Smooth muscle cell of the brain vasculature (primary cell): ENCODE results near the gene MOGAT3.

Source experiments
- DNase-seq: peaks from one replicate; pipeline ENCODE4 v3.0.0-alpha.2; 2012; ENCODE audit warnings: low read depth, low spot score

Gene MOGAT3

DNA sequence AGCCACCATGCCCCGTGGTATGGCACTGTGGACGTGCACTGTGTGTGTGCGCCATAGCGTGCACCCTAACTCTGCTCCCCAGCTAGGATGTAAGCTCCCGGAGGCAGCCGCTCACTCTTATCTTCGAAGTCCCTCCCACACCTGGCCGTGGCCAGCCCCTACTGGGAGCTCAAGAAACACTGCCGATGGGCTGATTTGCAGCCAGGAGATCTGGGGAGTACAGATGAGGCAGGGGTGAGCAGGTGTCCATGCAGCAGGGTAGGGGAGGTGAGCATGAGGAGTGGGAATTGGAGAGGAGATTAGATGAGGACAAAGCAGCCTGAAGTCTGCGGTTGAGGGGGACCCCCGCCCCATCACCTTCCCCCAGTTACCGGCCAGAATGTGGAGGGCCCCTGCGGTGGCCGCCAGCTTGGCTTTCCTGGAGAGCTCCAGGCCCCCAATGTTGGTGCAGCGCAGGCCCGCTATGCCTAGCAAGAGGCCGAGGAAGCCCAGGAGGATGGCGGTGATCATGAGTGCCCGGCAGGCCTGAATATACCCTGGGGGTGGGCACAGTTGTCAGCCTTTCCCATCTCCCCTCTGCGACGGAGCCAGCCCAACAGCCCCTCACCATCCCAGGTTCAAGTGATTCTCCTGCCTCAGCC is 33.2 kb upstream of the MOGAT3 start:
- DNase-seq = no peak

DNA sequence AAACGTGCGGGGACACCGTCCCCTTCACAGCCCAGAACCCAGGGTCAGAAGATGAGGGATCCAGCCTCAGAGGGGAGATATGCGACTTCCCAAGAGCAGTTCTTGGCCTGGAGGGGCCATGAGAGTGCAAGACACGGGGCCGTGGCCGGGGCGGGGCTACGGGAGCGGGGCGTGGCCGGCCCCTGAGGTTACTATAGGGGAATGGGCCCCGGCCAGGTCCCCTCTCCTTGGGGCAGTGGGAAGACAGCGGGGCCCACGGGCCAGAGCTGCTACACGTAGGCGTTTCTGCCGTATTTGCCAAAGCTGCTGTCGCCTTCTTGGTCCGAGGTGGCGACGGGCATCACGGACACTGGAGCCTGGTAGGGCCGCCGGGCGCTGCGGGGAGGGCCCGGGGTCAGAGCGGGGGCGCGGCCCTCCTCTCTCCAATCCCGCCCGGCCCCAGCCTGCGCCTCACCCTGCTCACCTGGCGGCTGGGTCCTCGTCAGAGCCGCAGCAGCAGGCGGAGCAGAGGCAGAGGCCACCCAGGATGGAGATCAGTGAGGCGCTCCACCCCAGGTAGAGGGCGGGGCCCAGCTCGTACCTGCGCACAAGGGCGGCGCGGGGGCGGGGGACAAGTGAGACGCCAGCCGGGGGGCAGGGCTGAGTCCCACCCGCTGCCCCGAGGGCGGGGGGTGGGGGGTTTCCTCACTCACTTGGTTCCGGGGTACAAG is 31.5 kb upstream of the MOGAT3 start:
- no peak for DNase-seq

- no peak for DNase-seq
These were observed 30.8 kb upstream of the MOGAT3 start for GRCh38 chr7:101231644-101232043.

- DNase-seq = no peak
These were observed 25.9 kb upstream of the MOGAT3 start for GRCh38 chr7:101226721-101227120.

DNA sequence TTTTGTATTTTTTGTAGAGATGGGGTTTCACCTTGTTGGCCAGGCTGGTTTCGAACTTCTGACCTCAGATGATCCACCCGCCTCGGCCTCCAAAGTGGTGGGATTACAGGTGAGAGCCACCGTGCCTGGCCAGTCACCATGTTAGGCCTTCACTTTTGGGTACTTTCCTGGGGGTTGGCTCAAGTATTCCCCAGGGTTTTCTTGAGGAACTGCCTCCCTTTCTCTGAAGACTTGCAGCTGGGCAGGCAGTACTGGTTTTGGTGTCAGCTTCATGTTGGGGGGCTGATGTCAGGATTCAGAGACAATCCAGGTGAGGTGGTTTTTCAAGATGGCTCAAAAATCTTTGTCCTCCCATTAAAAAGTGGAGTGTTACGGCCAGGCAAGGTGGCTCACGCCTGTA is 24.8 kb upstream of the MOGAT3 start:
- no peak for DNase-seq

GRCh38 chr7:101223528-101223927 is 22.7 kb upstream of the MOGAT3 start:
- no peak for DNase-seq

GRCh38 chr7:101222275-101222830 is 21.5 kb upstream of the MOGAT3 start:
- no peak for DNase-seq

GRCh38 chr7:101220295-101220694 is 19.5 kb upstream of the MOGAT3 start:
- DNase-seq = no peak

DNA sequence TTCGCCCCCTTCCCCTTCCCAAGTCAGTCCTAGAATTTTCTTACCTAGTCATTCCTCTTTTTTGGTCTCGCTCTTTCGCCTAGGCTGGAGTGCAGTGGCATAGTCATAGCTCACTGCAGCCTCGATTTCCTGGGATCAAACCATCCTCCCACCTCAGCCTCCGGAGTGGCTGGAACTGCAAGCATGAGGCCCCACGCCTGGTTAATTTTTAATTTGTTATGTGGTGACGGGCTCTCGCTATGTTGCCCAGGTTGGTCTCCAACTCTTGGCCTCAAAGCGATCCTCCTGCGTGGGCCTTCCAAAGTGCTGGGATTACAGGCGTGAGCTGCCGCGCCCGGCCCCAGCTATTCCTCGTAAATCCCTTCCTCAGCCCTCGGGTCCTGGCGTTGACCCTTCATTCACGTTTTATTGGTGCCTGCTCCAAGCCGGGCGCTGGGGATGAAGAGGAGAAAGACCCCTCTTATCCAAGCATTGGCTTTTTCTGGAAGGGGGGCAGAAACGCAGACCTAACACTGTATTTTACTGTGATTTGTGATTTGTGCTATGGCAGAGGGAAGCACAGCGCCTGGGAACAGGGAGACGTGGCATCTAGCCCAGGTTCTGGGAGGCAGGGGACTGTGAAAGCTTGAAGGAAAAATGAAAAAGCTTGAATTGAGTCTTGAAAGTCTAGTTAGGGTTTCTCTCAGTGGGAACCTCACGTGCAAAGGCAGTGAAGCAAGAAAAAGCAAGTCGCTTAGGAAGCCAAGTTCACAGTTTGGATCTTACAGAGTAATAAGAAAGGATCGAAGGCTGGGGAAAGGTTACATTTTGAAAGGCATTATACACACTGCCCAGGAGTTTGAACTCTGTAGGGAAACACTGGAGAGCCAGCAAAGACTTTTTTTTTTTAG is 17.6 kb upstream of the MOGAT3 start:
- DNase-seq = no peak

DNA sequence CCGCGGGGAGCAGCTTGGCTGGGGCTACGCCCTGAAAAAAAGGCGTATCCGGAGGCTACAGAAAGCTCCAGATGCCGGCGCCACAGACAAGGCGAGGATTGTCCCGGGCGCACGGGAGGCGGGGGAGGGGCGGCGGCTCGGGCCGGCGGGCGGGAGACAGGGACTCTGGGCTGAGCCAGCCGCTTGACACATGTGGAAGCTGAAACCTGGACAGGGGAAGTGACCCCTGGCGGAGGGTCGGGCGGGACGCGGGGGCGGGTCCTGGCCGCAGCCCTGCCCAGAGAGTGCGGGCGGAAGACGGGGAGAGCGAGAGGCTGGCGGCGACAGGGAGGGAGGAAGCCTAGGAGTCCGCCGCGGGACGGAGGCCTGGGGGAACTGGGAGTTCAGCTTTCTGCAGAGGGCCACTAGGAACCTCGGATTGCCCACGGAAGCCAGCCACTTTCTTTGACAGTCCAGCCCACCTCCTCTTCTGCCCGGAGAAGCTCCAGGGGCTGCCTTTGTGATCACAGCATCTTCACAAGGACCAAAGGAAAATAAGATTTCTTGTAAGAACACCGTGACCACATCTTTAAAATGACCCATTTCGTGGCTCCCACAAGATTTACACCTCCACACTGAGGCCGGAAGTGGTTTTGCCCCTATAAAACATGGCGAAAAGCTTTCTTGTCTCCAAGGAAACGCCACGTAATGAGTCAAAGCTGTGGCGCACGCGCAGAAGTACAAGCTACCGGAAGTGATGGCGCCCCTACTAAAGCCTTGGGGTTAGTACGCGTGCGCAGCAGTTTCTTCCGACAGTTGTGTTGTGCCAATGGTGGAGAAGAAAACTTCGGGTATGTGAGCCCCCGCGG is 16.8 kb upstream of the MOGAT3 start, which contains the start of the genes PLOD3 and ZNHIT1:
PLOD3 (minus strand) TSS at position 194 of the 848 bp plus-strand sequence. CDS start 307 bp downstream, outside the sequence.
ZNHIT1 (plus strand) TSS at position 778 of the 848 bp plus-strand sequence; CDS start at position 809, 31 bp downstream.
- peak; percentile 96 for DNase-seq

GRCh38 chr7:101216860-101217387 is 16.1 kb upstream of the MOGAT3 start:
- DNase-seq = no peak

DNA sequence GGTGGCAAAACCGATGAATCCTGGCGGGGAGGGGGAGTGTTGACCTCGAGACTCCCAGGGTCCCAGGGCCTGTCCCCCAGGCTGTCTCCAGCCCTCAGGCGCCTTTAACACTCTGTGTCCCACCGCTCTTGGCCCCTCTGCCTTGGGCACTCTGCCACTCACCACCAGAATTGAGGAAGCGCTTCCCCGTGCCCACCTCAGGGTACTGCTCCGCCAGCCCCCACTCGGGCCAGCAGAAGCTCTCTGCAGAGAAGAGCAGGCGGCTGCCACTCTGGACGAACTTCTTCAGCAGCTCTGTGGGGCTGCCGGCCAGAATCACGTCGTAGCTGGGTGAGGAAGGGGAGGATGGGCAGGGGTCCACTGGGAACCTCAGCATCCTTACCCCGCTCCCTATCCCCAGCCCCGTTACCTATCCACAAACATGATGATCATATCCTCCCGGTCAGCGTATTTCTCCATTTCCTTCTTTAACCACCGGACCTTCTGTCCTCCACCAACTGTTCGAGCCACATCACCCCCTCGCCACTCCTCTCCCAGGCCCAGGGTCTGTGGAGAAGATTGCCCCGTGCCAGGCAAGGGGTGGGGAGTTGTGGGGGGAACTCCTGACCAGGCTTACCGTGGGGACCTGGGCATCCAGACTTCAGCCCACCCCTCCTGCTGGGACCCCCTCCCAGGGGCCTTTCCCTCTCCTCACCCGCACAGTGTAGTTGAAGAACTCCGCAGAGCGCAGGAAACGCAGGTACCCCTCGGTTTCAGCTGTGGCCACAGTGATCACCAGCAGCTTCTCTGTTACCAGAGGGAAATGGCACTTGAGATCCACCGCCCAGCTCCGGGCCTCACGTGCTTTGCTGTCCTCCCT is 15.4 kb upstream of the MOGAT3 start:
- no peak for DNase-seq

- DNase-seq = no peak
These were observed 11.2 kb upstream of the MOGAT3 start for GRCh38 chr7:101212014-101212413.

- DNase-seq = no peak
These were observed 10.7 kb upstream of the MOGAT3 start for GRCh38 chr7:101211501-101211900.

DNA sequence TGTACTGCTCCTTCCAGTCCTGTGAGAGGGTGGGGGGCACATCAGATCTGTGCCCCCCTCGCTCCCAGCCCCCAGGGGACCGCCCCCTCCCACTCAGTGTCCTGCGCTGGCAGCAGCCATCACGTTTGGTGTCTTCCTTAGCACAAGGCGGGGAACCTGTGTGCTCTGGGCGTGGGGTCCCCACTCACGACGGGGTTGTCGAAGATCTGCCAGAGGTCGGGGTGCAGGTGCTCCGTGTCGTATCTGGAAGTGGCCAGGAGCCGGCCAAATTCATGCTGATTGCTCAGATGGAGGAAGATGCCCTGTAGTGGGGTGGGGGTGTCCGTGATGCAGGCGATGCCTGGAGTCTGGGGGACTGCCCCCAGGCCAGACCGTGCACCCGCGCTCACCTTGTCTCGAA is 9.3 kb upstream of the MOGAT3 start:
- DNase-seq = no peak

DNA sequence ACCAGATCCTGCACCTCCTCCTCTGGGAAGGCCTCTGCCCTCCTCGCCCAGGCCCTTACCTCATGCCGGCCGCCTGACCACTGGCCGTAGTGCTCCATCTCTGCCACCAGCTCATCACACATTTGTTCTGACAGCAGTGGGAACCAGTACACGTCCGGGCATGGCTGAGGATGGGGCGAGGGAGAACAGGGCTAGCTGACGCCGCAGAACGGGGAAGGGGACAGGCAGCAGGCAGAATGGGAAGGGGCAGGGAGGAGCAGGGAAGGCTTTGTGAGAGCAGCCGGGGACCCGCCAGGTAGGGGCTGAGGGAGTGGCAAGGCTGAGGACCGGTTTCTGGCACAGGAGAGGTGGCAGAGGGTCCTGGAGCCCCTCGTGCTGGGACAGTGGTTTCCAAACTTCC is 8.0 kb upstream of the MOGAT3 start:
- DNase-seq = no peak

DNA sequence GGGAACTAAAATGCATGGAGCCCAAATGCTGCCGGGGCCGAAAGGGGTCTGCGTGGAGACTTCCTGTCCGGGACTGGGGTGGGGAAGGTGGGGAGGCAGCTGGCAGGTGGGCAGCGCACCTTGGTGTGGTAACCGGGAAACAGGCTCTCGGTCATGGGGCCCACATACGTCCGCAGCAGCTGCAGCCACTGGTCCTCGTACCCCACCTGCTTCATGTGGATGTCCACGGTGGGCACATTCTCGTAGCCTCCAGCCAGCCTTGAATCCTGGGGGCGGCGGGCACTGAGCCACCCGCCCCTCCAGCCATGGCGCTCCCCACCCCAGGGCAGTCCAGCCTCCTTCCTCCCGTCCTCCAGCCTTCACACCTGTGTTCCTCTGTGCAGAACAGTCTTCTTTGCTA is 6.6 kb upstream of the MOGAT3 start:
- DNase-seq = no peak

DNA sequence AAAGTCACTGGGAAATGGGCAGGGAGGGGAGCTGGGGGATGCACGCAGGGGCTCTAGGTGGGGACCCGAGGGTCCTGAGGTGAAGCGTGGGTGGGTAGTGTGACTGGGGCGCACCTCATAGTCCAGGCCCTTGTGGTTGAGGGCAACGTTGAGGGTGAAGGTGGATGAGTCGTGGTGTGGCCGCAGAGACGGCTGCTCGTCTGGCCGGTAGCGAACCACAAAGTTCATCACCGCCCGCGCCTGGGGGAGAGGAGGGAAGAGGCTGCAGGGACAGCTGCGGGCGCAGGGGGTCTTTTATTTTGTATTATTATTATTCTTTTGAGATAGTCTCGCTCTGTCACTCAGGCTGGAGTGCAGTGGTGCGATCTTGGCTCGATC is 5.8 kb upstream of the MOGAT3 start:
- DNase-seq = no peak

GRCh38 chr7:101205901-101206664 is 5.2 kb upstream of the MOGAT3 start:
- DNase-seq = no peak
